ENCODE data around the gene DLEC1. TPM values are rescaled to one million over a fixed set of nuclear protein-coding genes. Genes with fewer than 3 reads are reported as not detected.
A peak's percentile ranks its signal among the peaks of the same experiment; 100 is the strongest.

The DLEC1 gene
- total RNA-seq: 1 to 10 TPM in 1 of 4 donors, under 1 TPM in 3; 0.23 to 1.0 (median 0.61) TPM
- polyA plus RNA-seq: 0.48 TPM
- long read RNA-seq, donor 1, partial matches to known transcripts: 0 of 1 reads
- long read RNA-seq, donor 1, other reads (novel, unspliced or antisense): 1 of 1 reads
- long read RNA-seq, donor 2: 0 reads
- long read RNA-seq, donor 3, partial matches to known transcripts: 0 of 1 reads
- long read RNA-seq, donor 3, other reads (novel, unspliced or antisense): 1 of 1 reads
- long read RNA-seq, donor 4: 0 reads

DNA sequence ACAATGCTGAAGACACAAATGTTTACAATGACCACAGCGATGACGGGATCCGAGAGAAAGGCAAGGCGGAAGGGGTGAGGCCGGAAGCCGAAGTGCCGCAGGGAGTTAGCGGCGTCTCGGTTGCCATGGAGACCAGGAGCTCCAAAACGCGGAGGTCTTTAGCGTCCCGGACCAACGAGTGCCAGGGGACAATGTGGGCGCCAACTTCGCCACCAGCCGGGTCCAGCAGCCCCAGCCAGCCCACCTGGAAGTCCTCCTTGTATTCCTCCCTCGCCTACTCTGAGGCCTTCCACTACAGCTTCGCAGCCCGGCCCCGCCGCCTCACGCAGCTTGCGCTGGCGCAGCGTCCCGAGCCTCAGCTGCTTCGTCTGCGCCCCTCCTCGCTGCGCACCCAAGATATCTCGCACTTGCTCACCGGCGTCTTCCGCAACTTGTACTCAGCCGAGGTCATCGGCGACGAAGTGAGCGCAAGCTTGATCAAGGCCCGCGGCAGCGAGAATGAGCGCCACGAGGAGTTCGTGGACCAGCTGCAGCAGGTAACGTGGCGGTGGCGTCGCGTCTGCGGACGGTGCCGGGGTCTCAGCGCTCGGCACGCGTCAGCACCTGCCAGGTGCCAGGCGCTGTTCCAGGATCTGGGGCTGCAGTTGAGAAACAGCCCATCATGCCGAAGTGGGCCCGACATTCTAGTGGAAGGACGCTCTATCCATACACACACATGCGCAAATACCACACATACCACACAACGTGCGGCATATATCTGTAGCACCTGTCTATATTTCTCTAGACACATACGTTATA is at the start of gene DLEC1:
Gene DLEC1, plus strand, starts transcription at position 108 of the 798 bp plus-strand sequence. Its CDS starts 18 bp downstream, at position 126.
- DNase-seq (peak; percentile 81 to 92 (median 88)), ATAC-seq (peak; percentile 82)
- intact Hi-C loops (cut with DNase I): no loop called here
- Histone ChIP-seq H3K4me3 (ENCODE audit: low read length) (peak within 1 kb of the TSS; percentile 22), H3K9me3 (ENCODE audit: control insufficient read depth, low read length) (no peaks in the 10 kb centered on the region), H3K27ac (ENCODE audit: low read length) (no peak within 1 kb of the TSS), H3K27me3 (ENCODE audit: control insufficient read depth, insufficient read depth) (no peaks in the 10 kb centered on the region), H3K4me1 (ENCODE audit: control insufficient read depth, insufficient read depth, low read length) (peaks cover 3% of the 10 kb centered on the region)
- WGBS: 3% methylated on average over 67 of the region's 67 CpGs

GRCh38 chr3:37989821-37990480 is 49.1 kb upstream of the DLEC1 start:
- Histone ChIP-seq H3K4me3 (ENCODE audit: low read length) (no peak overlapping the region), H3K27ac (ENCODE audit: low read length) (no peak overlapping the region), H3K27me3 (ENCODE audit: control insufficient read depth, insufficient read depth) (no peaks in the 10 kb centered on the region), H3K4me1 (ENCODE audit: control insufficient read depth, insufficient read depth, low read length) (no peaks in the 10 kb centered on the region), H3K9me3 (ENCODE audit: control insufficient read depth, low read length) (no peaks in the 10 kb centered on the region)
- 93% methylated on average over 7 of the region's 7 CpGs for WGBS
- ATAC-seq (no peak), DNase-seq (peak in 1 of 3 donors; percentile 5)
- intact Hi-C loops (cut with DNase I): no loop called here

DNA sequence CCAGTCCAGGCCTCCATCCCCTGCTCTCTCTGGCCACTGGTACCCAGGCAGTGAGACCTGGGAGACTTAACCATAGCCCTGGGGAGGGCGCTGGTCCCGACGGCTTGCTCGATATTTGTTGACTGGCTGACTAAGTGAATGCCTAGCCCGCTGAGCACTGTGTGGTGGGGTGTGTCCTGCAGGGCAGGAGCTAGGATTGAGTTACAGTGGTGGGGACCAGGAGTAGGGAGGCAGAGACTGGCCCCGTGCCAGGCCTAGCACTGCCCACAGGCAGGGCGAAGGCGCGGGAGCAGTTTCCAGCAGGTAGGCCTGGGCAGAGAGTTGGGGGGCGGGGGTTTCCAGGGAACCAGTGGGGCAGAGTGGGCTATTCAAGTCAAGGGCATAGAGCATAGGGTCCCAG is 48.5 kb upstream of the DLEC1 start, which contains the start of gene VILL:
Gene VILL, plus strand, starts transcription at position 260 of the 400 bp plus-strand sequence. CDS start 2,887 bp downstream, outside the sequence.
- H3K9me3 ChIP-seq (ENCODE audit: control insufficient read depth, low read length): no peaks in the 10 kb centered on the region
- H3K4me1 ChIP-seq (ENCODE audit: control insufficient read depth, insufficient read depth, low read length): no peaks in the 10 kb centered on the region
- no peak for ATAC-seq
- no peak within 1 kb of the TSS for H3K27ac ChIP-seq (ENCODE audit: low read length)
- H3K4me3 ChIP-seq (ENCODE audit: low read length): no peak within 1 kb of the TSS
- H3K27me3 ChIP-seq (ENCODE audit: control insufficient read depth, insufficient read depth): no peaks in the 10 kb centered on the region
- 83% methylated on average over 10 of the region's 10 CpGs for WGBS
- peak in 1 of 3 donors; percentile 12 for DNase-seq
- intact Hi-C loops (cut with DNase I): no loop called here

GRCh38 chr3:37991109-37991508 is 47.9 kb upstream of the DLEC1 start:
- H3K27ac ChIP-seq (ENCODE audit: low read length): no peak overlapping the region
- 65% methylated on average over 6 of the region's 6 CpGs for WGBS
- H3K4me1 ChIP-seq (ENCODE audit: control insufficient read depth, insufficient read depth, low read length): no peaks in the 10 kb centered on the region
- intact Hi-C loops (cut with DNase I): no loop called here
- ATAC-seq (no peak), DNase-seq (no peak)
- no peaks in the 10 kb centered on the region for H3K9me3 ChIP-seq (ENCODE audit: control insufficient read depth, low read length)
- no peaks in the 10 kb centered on the region for H3K27me3 ChIP-seq (ENCODE audit: control insufficient read depth, insufficient read depth)
- no peak overlapping the region for H3K4me3 ChIP-seq (ENCODE audit: low read length)

GRCh38 chr3:37991823-37992222 is 47.2 kb upstream of the DLEC1 start:
- DNase-seq: peak in 2 of 3 donors; percentile 7 to 40
- H3K27me3 ChIP-seq (ENCODE audit: control insufficient read depth, insufficient read depth): no peaks in the 10 kb centered on the region
- no peak overlapping the region for H3K27ac ChIP-seq (ENCODE audit: low read length)
- intact Hi-C loops (cut with DNase I): no loop called here
- H3K9me3 ChIP-seq (ENCODE audit: control insufficient read depth, low read length): no peaks in the 10 kb centered on the region
- no peak overlapping the region for H3K4me3 ChIP-seq (ENCODE audit: low read length)
- no peaks in the 10 kb centered on the region for H3K4me1 ChIP-seq (ENCODE audit: control insufficient read depth, insufficient read depth, low read length)
- ATAC-seq: no peak
- WGBS: 79% methylated on average over 7 of the region's 7 CpGs

DNA sequence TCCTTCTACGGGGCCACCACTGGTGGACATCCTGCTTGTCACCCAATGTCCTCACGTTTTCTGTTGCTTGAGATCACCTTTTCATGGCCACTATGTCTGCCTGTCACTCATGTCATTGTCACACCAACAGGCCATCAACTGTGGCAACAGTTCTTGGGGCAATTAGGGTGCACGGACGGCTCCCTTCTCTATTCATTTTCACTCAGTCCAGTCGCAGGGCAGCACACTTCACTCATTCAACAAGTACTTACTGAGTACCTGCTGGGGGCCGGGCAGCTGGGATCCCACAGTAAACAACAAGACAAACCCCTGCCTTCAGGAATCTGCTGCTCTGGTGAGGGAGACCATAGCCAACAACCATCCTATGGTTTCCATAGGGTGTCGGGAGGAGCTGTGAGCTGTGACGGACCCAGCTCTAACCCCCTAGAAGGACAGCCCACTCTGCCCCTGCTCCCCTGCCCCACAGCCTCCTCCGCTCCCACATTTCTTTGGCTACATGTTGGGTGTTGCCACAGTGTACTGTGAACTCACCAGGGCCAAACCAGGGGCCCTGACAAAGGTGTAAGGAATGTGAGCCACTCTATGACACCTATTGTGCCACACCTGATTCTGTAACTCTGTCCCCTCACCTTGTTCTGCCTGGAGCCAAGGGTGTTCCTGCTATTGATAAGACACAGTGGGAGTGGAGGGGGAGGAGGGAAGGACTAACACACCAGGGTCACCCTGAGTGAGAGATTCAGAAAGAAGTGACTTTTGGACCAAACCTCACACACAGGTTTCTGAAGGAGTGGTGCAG is 46.5 kb upstream of the DLEC1 start:
- intact Hi-C loops (cut with DNase I): no loop called here
- H3K4me3 ChIP-seq (ENCODE audit: low read length): no peak overlapping the region
- WGBS: 86% methylated on average over 9 of the region's 9 CpGs
- no peaks in the 10 kb centered on the region for H3K4me1 ChIP-seq (ENCODE audit: control insufficient read depth, insufficient read depth, low read length)
- peak in 2 of 3 donors; percentile 7 to 36 for DNase-seq
- H3K9me3 ChIP-seq (ENCODE audit: control insufficient read depth, low read length): no peaks in the 10 kb centered on the region
- no peak for ATAC-seq
- H3K27ac ChIP-seq (ENCODE audit: low read length): no peak overlapping the region
- no peaks in the 10 kb centered on the region for H3K27me3 ChIP-seq (ENCODE audit: control insufficient read depth, insufficient read depth)

DNA sequence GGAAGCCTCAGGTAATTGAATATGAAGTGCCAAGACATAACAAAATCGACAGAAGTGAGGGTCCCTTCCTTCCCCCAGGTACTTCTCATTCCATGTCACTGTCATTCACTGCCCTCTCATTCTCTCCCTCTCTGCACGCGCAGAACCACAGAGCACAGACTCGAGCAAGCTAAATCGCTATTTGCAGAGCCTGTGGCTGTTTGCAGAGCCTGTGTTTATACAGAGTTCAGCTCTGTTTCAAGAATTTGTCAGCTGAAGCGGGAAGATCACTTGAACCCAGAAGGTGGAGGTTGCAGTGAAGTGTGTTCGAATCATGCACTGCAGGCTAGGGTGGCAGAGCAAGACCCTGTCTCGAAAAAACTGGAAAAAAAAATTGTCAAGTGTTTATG is 45.9 kb upstream of the DLEC1 start:
- no peaks in the 10 kb centered on the region for H3K9me3 ChIP-seq (ENCODE audit: control insufficient read depth, low read length)
- WGBS: 90% methylated on average over 8 of the region's 8 CpGs
- intact Hi-C loops (cut with DNase I): no loop called here
- no peaks in the 10 kb centered on the region for H3K4me1 ChIP-seq (ENCODE audit: control insufficient read depth, insufficient read depth, low read length)
- no peaks in the 10 kb centered on the region for H3K27me3 ChIP-seq (ENCODE audit: control insufficient read depth, insufficient read depth)
- H3K4me3 ChIP-seq (ENCODE audit: low read length): no peak overlapping the region
- peak in 1 of 3 donors; percentile 20 for DNase-seq
- no peak overlapping the region for H3K27ac ChIP-seq (ENCODE audit: low read length)
- no peak for ATAC-seq

- DNase-seq: peak in 1 of 3 donors; percentile 29
- no peaks in the 10 kb centered on the region for H3K9me3 ChIP-seq (ENCODE audit: control insufficient read depth, low read length)
- WGBS: 50% methylated on average over 6 of the region's 6 CpGs
- no peaks in the 10 kb centered on the region for H3K4me1 ChIP-seq (ENCODE audit: control insufficient read depth, insufficient read depth, low read length)
- no peak for ATAC-seq
- no peaks in the 10 kb centered on the region for H3K27me3 ChIP-seq (ENCODE audit: control insufficient read depth, insufficient read depth)
- H3K4me3 ChIP-seq (ENCODE audit: low read length): peak overlapping the region; percentile 71
- intact Hi-C loops (cut with DNase I): no loop called here
- no peak overlapping the region for H3K27ac ChIP-seq (ENCODE audit: low read length)
Measured at GRCh38 chr3:37993460-37993819, 45.6 kb upstream of the DLEC1 start.

GRCh38 chr3:37993820-37994638 is 45.0 kb upstream of the DLEC1 start:
- H3K4me3 ChIP-seq (ENCODE audit: low read length): peak overlapping the region; percentile 71
- no peaks in the 10 kb centered on the region for H3K27me3 ChIP-seq (ENCODE audit: control insufficient read depth, insufficient read depth)
- no peaks in the 10 kb centered on the region for H3K4me1 ChIP-seq (ENCODE audit: control insufficient read depth, insufficient read depth, low read length)
- intact Hi-C loops (cut with DNase I): no loop called here
- DNase-seq: peak; percentile 87 to 93 (median 92)
- H3K9me3 ChIP-seq (ENCODE audit: control insufficient read depth, low read length): no peaks in the 10 kb centered on the region
- peak; percentile 61 to 71 for ATAC-seq
- peak overlapping the region; percentile 5 for H3K27ac ChIP-seq (ENCODE audit: low read length)
- WGBS: 3% methylated on average over 49 of the region's 49 CpGs

GRCh38 chr3:37994639-37994972 is 44.4 kb upstream of the DLEC1 start:
- ATAC-seq (no peak), DNase-seq (no peak)
- 22% methylated on average over 2 of the region's 2 CpGs for WGBS
- Histone ChIP-seq H3K27ac (ENCODE audit: low read length) (no peak overlapping the region), H3K4me1 (ENCODE audit: control insufficient read depth, insufficient read depth, low read length) (no peaks in the 10 kb centered on the region), H3K9me3 (ENCODE audit: control insufficient read depth, low read length) (no peaks in the 10 kb centered on the region), H3K4me3 (ENCODE audit: low read length) (peak overlapping the region; percentile 71), H3K27me3 (ENCODE audit: control insufficient read depth, insufficient read depth) (no peaks in the 10 kb centered on the region)
- intact Hi-C loops (cut with DNase I): no loop called here
